Ishikawa (cell line): ENCODE data around the gene RNF121.

Experiments
- CEBPB ChIP-seq: IDR thresholded peaks from 2 replicates; pipeline ENCODE4 v1.6.1; 2012
- CREB1 ChIP-seq: IDR thresholded peaks from 2 replicates; pipeline ENCODE4 v1.6.1; 2012; ENCODE audit warnings: low read depth
- EGR1 ChIP-seq: IDR thresholded peaks from 2 replicates; pipeline ENCODE4 v1.6.1; 2012
- EP300 ChIP-seq: IDR thresholded peaks from 2 replicates; pipeline ENCODE4 v1.6.1; 2012; ENCODE audit warnings: borderline replicate concordance
- FOXM1 ChIP-seq: IDR thresholded peaks from 2 replicates; pipeline ENCODE4 v1.6.1; 2012; ENCODE audit warnings: low read depth, borderline replicate concordance
- MAX ChIP-seq: IDR thresholded peaks from 2 replicates; pipeline ENCODE4 v1.6.1; 2012
- NFIC ChIP-seq: IDR thresholded peaks from 2 replicates; pipeline ENCODE4 v1.6.1; 2012
- RAD21 ChIP-seq: IDR thresholded peaks from 2 replicates; pipeline ENCODE4 v1.6.1; 2012; ENCODE audit warnings: low read depth
- REST ChIP-seq: IDR thresholded peaks from 2 replicates; pipeline ENCODE4 v1.6.1; 2012; ENCODE audit warnings: low read depth, mild to moderate bottlenecking
- TAF1 ChIP-seq: IDR thresholded peaks from 2 replicates; pipeline ENCODE4 v1.6.1; 2012; ENCODE audit warnings: low read depth, mild to moderate bottlenecking
- TCF12 ChIP-seq: IDR thresholded peaks from 2 replicates; pipeline ENCODE4 v1.6.1; 2012; ENCODE audit warnings: low read depth
- TEAD4 ChIP-seq: IDR thresholded peaks from 2 replicates; pipeline ENCODE4 v1.6.1; 2012
- USF1 ChIP-seq: IDR thresholded peaks from 2 replicates; pipeline ENCODE4 v1.6.1; 2012
- YY1 ChIP-seq: IDR thresholded peaks from 2 replicates; pipeline ENCODE4 v1.6.1; 2012; ENCODE audit warnings: low read depth
- ZBTB7A ChIP-seq: IDR thresholded peaks from 2 replicates; pipeline ENCODE4 v1.6.1; 2012; ENCODE audit warnings: low read depth

Gene RNF121

GRCh38 chr11:72004515-72005346, 75.9 kb downstream of the RNF121 start:
- TF ChIP-seq EGR1 (no peak), TEAD4 (0 out of 2 replicates have a peak, but pooled peaks have one; percentile 50), TCF12 (peak; percentile 63; the same call in 1 of the 2 replicates), EP300 (peak; percentile 59; the same call in 1 of the 2 replicates)

GRCh38 chr11:72005347-72006260, 76.8 kb downstream of the RNF121 start:
- TF ChIP-seq NFIC (peak; percentile 85), RAD21 (peak; percentile 2; the same call in 1 of the 2 replicates), YY1 (no peak), MAX (0 out of 2 replicates have a peak, but pooled peaks have one; percentile 31)

GRCh38 chr11:72006309-72007088, 77.7 kb downstream of the RNF121 start:
- TF ChIP-seq EGR1: no peak
- TF ChIP-seq USF1: no peak
- TF ChIP-seq CREB1: no peak
- TF ChIP-seq ZBTB7A: no peak
- TF ChIP-seq TEAD4: no peak
- no peak for TF ChIP-seq FOXM1
- no peak for TF ChIP-seq MAX
- no peak for TF ChIP-seq CEBPB
- TF ChIP-seq RAD21: no peak
- TF ChIP-seq REST: no peak
- TF ChIP-seq YY1: no peak
- TF ChIP-seq TCF12: no peak
- no peak for TF ChIP-seq NFIC
- TF ChIP-seq TAF1: no peak
- no peak for TF ChIP-seq EP300

- TF ChIP-seq RAD21 (no peak), MAX (no peak), TAF1 (no peak), USF1 (no peak), NFIC (no peak), CREB1 (no peak), TEAD4 (no peak), REST (no peak), EGR1 (no peak), YY1 (no peak), CEBPB (no peak), EP300 (no peak), FOXM1 (no peak), TCF12 (no peak), ZBTB7A (no peak)
These were observed 78.2 kb downstream of the RNF121 start for GRCh38 chr11:72007089-72007476.

- TF ChIP-seq EP300: no peak
- no peak for TF ChIP-seq CEBPB
- no peak for TF ChIP-seq EGR1
- TF ChIP-seq ZBTB7A: no peak
- no peak for TF ChIP-seq RAD21
These were observed 78.7 kb downstream of the RNF121 start for GRCh38 chr11:72007587-72007986.
